Colonic mucosa (tissue), 4 donors: ENCODE data around the gene ABHD14A. TPM values are rescaled to one million over a fixed set of nuclear protein-coding genes. Genes with fewer than 3 reads are reported as not detected.

Experiments
- DNase-seq: peaks from one replicate; pipeline ENCODE4 v3.0.0-alpha.2; 2020
- H3K27ac ChIP-seq: fragments of 200-600 bp; one replicate; pipeline ENCODE4 v1.8.0; 2021
- H3K27me3 ChIP-seq: fragments of 200-600 bp; one replicate; pipeline ENCODE4 v1.8.0; 2021
- H3K36me3 ChIP-seq: fragments of 200-600 bp; one replicate; pipeline ENCODE4 v1.8.0; 2021
- H3K4me1 ChIP-seq: fragments of 200-600 bp; one replicate; pipeline ENCODE4 v1.8.0; 2021; ENCODE audit warnings: mild to moderate bottlenecking
- H3K4me3 ChIP-seq: fragments of 200-600 bp; one replicate; pipeline ENCODE4 v1.8.0; 2021
- H3K9ac ChIP-seq, 2 donors: one replicate each; pipeline ENCODE4 v1.7.0; 2013; ENCODE audit warnings: control low read depth in 2 of 2, low read depth in 2 of 2, low read length in 2 of 2
- H3K9me3 ChIP-seq: fragments of 200-600 bp; one replicate; pipeline ENCODE4 v1.8.0; 2021
- CTCF ChIP-seq: fragments of 200-600 bp; IDR thresholded peaks from one replicate; pipeline ENCODE4 v1.8.0; 2022; ENCODE audit warnings: antibody characterized with exemption, mild to moderate bottlenecking
- intact Hi-C: fragments of 100-400 bp; cut with DNase I; formaldehyde crosslinking; loops from one replicate; pipeline ENCODE4 v1.14.1; 2022
- total RNA-seq, 2 donors: library from RNA; stranded (reverse); fragmentation: NEBNext Ultra II Directional in 1 of 2; extraction: Animal tissue kit (Norgen Biotek cat#: 25700) in 1 of 2; gene quantifications; one replicate each; pipeline ENCODE4 v1.2.1, GENCODE V29; 2021
- donor health status: healthy.
- donor health status: DM: no; HTN: no; CAD: no.
- donor health status: DM: no; HTN: no; CAD: no.

ABHD14A gene
- total RNA-seq, 2 donors from 2014 or later, result 7.4 to 9.6 TPM

- H3K4me3 ChIP-seq, result no peak overlapping the region
- no peak for TF ChIP-seq CTCF
- H3K9me3 ChIP-seq, result no peaks in the 10 kb centered on the region
- H3K27ac ChIP-seq, result no peak overlapping the region
- H3K27me3 ChIP-seq, result no peaks in the 10 kb centered on the region
- no peak overlapping the region for H3K9ac ChIP-seq
- no peak for DNase-seq
- no peaks in the 10 kb centered on the region for H3K4me1 ChIP-seq
- intact Hi-C loops, result no loop called here
- no peaks in the 10 kb centered on the region for H3K36me3 ChIP-seq
Measured at GRCh38 chr3:52019352-52020080, 44.7 kb downstream of the ABHD14A start.

GRCh38 chr3:52020796-52021195 is 45.9 kb downstream of the ABHD14A start:
- no peak for DNase-seq
- Histone ChIP-seq H3K4me1 (no peaks in the 10 kb centered on the region), H3K27me3 (no peaks in the 10 kb centered on the region), H3K4me3 (no peak overlapping the region), H3K9ac (no peak overlapping the region), H3K36me3 (no peaks in the 10 kb centered on the region), H3K27ac (no peak overlapping the region), H3K9me3 (no peaks in the 10 kb centered on the region)
- intact Hi-C loops, result no loop called here
- no peak for TF ChIP-seq CTCF

- H3K9ac ChIP-seq, result no peak overlapping the region
- no peak overlapping the region for H3K27ac ChIP-seq
- no peak for TF ChIP-seq CTCF
- H3K4me1 ChIP-seq, result no peaks in the 10 kb centered on the region
- no peaks in the 10 kb centered on the region for H3K36me3 ChIP-seq
- no peak for DNase-seq
- no peak overlapping the region for H3K4me3 ChIP-seq
- intact Hi-C loops, result no loop called here
- no peaks in the 10 kb centered on the region for H3K27me3 ChIP-seq
- H3K9me3 ChIP-seq, result no peaks in the 10 kb centered on the region
Measured at GRCh38 chr3:52021489-52022268, 46.8 kb downstream of the ABHD14A start.

GRCh38 chr3:52022323-52023100 is 47.6 kb downstream of the ABHD14A start:
- DNase-seq, result no peak
- no peak for TF ChIP-seq CTCF
- no peaks in the 10 kb centered on the region for H3K9me3 ChIP-seq
- H3K27ac ChIP-seq, result no peak overlapping the region
- H3K4me1 ChIP-seq, result no peaks in the 10 kb centered on the region
- H3K4me3 ChIP-seq, result no peak overlapping the region
- intact Hi-C loops, result no loop called here
- H3K27me3 ChIP-seq, result no peaks in the 10 kb centered on the region
- no peak overlapping the region for H3K9ac ChIP-seq
- no peaks in the 10 kb centered on the region for H3K36me3 ChIP-seq

- H3K9me3 ChIP-seq, result no peaks in the 10 kb centered on the region
- no peaks in the 10 kb centered on the region for H3K4me1 ChIP-seq
- no peak for TF ChIP-seq CTCF
- intact Hi-C loops, result no loop called here
- no peak overlapping the region for H3K27ac ChIP-seq
- no peaks in the 10 kb centered on the region for H3K36me3 ChIP-seq
- no peak overlapping the region for H3K4me3 ChIP-seq
- DNase-seq, result no peak
- no peaks in the 10 kb centered on the region for H3K27me3 ChIP-seq
- H3K9ac ChIP-seq, result no peak overlapping the region
Measured at GRCh38 chr3:52023101-52023770, 48.4 kb downstream of the ABHD14A start.
